ENCODE results near the gene SENP1.

Gene SENP1

DNA sequence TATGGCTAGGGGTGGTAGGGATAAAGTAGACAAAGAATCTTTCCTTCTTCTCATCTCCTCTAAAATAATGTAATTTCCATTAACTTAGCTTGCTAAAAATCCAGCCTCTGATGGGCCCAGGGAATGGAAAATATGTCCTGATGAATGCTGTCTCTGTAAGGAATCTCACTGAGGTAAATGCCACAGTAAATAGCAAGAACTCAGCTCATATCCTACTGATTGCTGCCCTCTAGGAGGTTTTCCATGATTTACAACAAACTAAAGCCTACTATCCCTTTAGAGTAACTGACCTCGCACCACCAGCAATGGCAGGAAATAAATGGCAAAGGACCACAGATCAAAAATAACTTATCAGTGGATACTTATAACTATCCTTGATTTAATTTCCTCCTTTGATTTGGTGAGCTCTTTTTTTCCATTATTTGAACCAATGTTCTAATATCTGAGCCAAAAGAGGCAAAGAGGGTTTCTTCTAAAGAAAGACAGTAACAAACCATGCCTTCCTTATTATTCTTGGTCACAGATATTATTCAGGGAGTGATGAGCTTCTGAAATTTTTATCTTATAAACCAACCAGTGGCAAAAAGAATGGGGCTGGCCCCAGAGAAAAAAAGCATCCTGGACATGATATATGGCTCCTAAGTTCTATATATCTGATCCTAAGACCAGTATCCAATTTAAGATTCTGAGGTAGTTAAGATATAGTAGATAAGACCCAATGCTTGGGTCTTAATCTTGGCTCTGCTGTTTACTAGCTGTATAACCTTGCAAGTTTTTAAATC is 43.8 kb downstream of the SENP1 start:
- DNase-seq (ENCODE audit: low read depth), result no peak
- TF ChIP-seq, protein P1, sequence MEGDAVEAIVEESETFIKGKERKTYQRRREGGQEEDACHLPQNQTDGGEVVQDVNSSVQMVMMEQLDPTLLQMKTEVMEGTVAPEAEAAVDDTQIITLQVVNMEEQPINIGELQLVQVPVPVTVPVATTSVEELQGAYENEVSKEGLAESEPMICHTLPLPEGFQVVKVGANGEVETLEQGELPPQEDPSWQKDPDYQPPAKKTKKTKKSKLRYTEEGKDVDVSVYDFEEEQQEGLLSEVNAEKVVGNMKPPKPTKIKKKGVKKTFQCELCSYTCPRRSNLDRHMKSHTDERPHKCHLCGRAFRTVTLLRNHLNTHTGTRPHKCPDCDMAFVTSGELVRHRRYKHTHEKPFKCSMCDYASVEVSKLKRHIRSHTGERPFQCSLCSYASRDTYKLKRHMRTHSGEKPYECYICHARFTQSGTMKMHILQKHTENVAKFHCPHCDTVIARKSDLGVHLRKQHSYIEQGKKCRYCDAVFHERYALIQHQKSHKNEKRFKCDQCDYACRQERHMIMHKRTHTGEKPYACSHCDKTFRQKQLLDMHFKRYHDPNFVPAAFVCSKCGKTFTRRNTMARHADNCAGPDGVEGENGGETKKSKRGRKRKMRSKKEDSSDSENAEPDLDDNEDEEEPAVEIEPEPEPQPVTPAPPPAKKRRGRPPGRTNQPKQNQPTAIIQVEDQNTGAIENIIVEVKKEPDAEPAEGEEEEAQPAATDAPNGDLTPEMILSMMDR (IDR thresholded peaks at IDR 0.05; ENCODE audit: control insufficient read depth, insufficient read depth, low read depth, low read length, missing control alignments), result no peak
- no peak overlapping the region for H3K4me3 ChIP-seq (ENCODE audit: control insufficient read depth, low read depth, low read length)

DNA sequence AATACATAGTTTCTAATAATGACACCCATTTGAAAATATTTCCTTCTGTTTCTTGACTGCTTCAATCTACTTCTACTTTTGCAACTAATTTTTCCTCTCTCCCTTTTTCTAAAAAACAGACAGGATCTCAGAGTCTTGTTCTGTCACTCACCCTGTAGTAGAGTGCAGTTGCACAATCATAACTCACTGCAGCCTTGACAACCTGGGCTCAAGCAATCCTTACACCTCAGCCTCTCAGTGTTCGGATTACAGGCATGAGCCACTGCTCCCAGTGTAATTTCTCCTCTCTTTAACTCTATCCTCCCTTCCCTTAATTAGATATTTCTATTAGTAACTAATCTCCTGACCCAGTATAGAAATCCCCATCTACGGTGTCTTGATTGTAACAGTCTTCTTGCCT is 45.4 kb downstream of the SENP1 start:
- TF ChIP-seq, protein P1 (IDR thresholded peaks at IDR 0.05; ENCODE audit: control insufficient read depth, insufficient read depth, low read depth, low read length, missing control alignments), result no peak
- H3K4me3 ChIP-seq (ENCODE audit: control insufficient read depth, low read depth, low read length), result no peak overlapping the region
- no peak for DNase-seq (ENCODE audit: low read depth)

DNA sequence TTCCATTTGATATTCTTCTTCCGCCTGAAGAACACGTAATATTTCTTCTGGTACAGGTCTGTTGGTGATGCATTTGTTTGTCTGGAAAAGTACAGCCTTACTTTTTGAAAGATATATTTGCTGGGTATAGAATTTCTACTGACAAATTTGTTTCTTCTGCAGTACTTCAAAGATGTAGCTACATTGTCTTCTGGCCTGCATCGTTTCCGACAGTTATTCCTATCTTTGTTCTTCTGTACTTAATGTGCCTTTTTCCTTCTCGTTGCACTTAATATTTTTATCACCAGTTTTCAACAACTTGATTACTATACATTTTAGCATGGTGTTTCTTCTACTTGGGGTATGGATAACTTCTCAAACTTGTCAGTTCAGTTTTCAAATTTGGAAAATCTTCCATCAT is 47.1 kb downstream of the SENP1 start:
- DNase-seq (ENCODE audit: low read depth), result no peak
- H3K4me3 ChIP-seq (ENCODE audit: control insufficient read depth, low read depth, low read length), result no peak overlapping the region
- TF ChIP-seq, protein P1 (IDR thresholded peaks at IDR 0.05; ENCODE audit: control insufficient read depth, insufficient read depth, low read depth, low read length, missing control alignments), result no peak

DNA sequence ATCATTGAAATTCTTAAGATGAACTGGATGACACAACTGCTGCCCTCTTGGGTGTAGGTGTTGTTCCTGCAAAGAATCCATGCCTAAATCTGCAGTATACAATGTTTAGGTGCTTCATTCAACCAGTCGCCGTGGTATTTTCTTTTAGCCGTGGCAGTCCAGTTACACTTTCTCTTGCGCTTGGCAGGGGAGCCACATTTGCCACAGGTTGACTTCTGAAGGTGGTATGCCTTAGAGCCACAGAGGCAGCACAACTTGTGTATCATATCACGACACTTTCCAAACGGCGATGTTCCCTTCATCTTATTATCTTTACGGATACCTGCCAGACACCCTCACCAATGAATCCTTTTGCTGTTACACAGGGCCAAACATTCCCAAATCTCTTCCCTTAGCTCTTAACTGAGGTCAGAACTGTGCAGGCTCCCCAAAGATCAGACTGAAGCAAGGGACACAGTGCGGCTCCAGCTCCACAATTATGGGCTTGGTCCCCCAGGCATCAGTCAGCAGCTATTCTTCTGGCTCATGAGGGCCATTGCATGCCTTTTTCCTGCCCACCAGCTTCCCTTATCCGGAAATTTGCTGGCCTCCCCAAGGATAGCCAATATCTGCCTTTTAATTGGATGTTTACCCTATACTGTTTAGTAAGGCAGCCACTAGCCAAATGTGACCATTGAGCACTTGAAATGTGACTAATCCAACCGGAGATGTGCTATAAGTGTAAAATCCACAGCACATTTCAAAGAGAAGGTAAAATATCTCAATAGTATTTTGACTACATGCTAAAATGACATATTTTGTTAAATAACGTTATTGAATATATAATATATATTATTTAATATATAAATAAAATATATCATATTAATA is 50.7 kb downstream of the SENP1 start:
- no peak for DNase-seq (ENCODE audit: low read depth)
- no peak overlapping the region for H3K4me3 ChIP-seq (ENCODE audit: control insufficient read depth, low read depth, low read length)
- TF ChIP-seq, protein P1 (IDR thresholded peaks at IDR 0.05; ENCODE audit: control insufficient read depth, insufficient read depth, low read depth, low read length, missing control alignments), result no peak

DNA sequence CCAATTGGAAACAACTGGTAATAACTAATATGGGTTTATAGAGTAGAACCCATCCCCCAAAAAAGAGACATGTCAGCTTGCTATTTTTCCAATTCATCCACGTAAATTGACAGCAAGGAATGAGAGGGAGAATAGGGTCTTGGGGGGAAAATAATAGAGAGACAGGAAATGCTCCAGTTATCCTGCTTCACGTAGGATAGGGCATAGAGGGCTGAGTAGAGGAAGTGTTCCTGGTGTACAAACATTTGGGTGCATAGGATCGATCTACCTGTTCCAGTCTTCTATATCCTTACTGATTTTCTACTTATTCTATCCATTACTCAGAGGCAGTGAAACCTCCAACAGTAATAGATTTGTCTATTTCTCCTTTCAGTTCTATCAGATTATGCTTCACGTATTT is 52.0 kb downstream of the SENP1 start:
- TF ChIP-seq, protein P1 (IDR thresholded peaks at IDR 0.05; ENCODE audit: control insufficient read depth, insufficient read depth, low read depth, low read length, missing control alignments), result no peak
- DNase-seq (ENCODE audit: low read depth), result no peak

DNA sequence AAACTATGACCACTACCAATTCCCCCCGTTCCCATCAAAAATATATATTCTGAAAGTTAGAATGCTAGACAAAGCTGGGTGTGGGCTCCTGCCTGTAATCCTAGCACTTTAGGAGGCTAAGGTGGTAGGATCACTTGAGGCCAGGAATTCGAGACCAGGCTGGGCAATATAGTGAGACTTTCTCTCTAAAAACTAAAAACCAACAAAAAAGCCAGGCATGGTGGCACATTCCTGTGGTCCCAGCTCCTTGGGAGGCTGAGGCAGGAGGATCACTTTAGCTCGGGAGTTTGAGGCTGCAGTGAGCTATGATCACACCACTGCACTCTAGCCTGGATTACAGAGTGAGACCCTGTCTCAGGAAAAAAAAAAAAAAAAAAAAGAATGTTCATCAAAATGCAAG is 52.8 kb downstream of the SENP1 start:
- no peak for DNase-seq (ENCODE audit: low read depth)
- TF ChIP-seq, protein P1 (IDR thresholded peaks at IDR 0.05; ENCODE audit: control insufficient read depth, insufficient read depth, low read depth, low read length, missing control alignments), result no peak
- no peak overlapping the region for H3K4me3 ChIP-seq (ENCODE audit: control insufficient read depth, low read depth, low read length)

More for the DNA sequence above, 52.0 kb downstream of the SENP1 start:
- H3K4me3 ChIP-seq (ENCODE audit: control insufficient read depth, low read depth, low read length), result no peak overlapping the region
